Renal cortical epithelial cell (primary cell): ENCODE data around the gene METTL16. TPM values are rescaled to one million over a fixed set of nuclear protein-coding genes. Genes with fewer than 3 reads are reported as not detected.

Experiments used
- total RNA-seq: library from RNA; depleted of rRNA; stranded (reverse); fragments of >200 nt; gene quantifications from 2 replicates; pipeline ENCODE4 v1.2.3, GENCODE V29; 2014

The METTL16 gene
- total RNA-seq, 1 donor from 2014 or later: 18.2 TPM

Other genes with a start within 250 kb of the METTL16 start
- gene SMG6, start 208.1 kb downstream of the METTL16 start, total RNA-seq: 15.1 and 75.5 TPM in 2 replicates
- gene SRR, start 207.9 kb downstream of the METTL16 start, total RNA-seq: 19.4 and 19.7 TPM in 2 replicates
- 62.9 and 68.9 TPM in 2 replicates for gene TSR1, start 175.4 kb downstream of the METTL16 start, total RNA-seq
- gene SGSM2, start 174.4 kb downstream of the METTL16 start, total RNA-seq: 24.1 and 55.1 TPM in 2 replicates
- 1.6 and 9.8 TPM in 2 replicates for gene MNT, start 110.8 kb downstream of the METTL16 start, total RNA-seq
- 103 and 169 TPM in 2 replicates for gene PAFAH1B1, start 81.8 kb upstream of the METTL16 start, total RNA-seq
- gene CLUH, start 199.9 kb upstream of the METTL16 start, total RNA-seq: 55.4 and 115 TPM in 2 replicates
- not detected in 2 replicates for gene CCDC92B, start 237.8 kb upstream of the METTL16 start, total RNA-seq